Effector memory CD8-positive, alpha-beta T cell (primary cell): ENCODE results near the gene ATXN10.

Source experiments
- ATAC-seq: fragments of 150-1000 bp; cut with Tn5 transposase; replicated peaks from 2 replicates; pipeline ENCODE4 v1.10.0; 2021; ENCODE audit warnings: mild to moderate bottlenecking, moderate library complexity
- DNase-seq, 3 experiments: peaks; one replicate each; pipeline ENCODE4 v3.0.0; 2021
- H3K27ac Mint-ChIP-seq, 2 donors: one replicate each; pipeline ENCODE4 v1.8.0; 2022; ENCODE audit warnings: mild to moderate bottlenecking in 2 of 2, mixed read lengths in 2 of 2, moderate library complexity in 2 of 2
- H3K27me3 Mint-ChIP-seq, 2 donors: one replicate each; pipeline ENCODE4 v1.8.0; 2022; ENCODE audit warnings: mixed read lengths in 2 of 2
- H3K36me3 Mint-ChIP-seq: one replicate; pipeline ENCODE4 v1.8.0; 2022; ENCODE audit warnings: mild to moderate bottlenecking, moderate library complexity, mixed read lengths; ENCODE audit not compliant: insufficient read depth
- H3K4me1 Mint-ChIP-seq, 2 donors: one replicate each; pipeline ENCODE4 v1.8.0; 2022; ENCODE audit warnings: low read depth in 2 of 2, mixed read lengths in 2 of 2
- H3K4me3 Mint-ChIP-seq, 2 donors: one replicate each; pipeline ENCODE4 v1.8.0; 2022; ENCODE audit warnings: mild to moderate bottlenecking in 2 of 2, mixed read lengths in 2 of 2, moderate library complexity in 2 of 2
- H3K9me3 Mint-ChIP-seq, 2 donors: one replicate each; pipeline ENCODE4 v1.8.0; 2022; ENCODE audit warnings: mixed read lengths in 2 of 2

ATXN10 gene

DNA sequence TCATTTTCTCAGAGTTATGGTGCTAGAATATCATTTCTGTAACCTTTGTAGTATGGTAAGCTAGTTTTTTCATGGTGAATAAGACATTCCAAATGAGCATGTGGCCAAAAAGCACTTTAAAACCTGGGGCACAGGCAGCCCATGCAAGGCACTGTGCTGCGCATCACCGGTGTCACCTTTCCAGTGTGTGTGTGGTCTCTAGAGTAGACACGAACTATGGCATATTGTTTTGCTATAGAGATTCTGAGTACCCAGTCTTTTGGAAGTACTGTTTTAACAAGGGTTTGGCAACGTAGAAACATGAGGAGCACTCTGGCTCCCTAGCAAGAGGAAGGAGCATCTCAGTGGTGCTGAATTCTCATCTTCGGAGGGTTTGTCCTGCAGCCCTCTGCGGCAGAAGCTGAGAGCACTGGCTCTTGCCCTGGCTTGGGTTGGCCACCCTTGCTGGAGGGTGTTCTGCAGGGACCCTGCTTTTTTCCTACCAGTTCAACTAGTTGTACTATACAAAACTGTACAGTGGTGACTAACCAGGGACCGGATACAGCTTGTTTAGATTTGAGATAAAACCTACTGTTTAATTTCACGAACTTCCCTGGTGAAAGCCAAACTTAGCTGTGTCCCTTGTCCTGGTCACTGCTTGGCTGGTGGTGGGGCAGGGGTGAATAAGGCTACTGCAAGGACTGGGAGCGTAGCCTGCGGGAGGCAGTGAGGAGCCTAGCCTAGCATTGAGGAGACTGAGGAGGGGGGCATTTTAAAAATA, 135.7 kb downstream of the ATXN10 start:
- DNase-seq (no peak), ATAC-seq (no peak)
- Mint-ChIP-seq H3K4me1 (peaks cover 2 to 4% of the 10 kb centered on the region in 2 donors), H3K27ac (no peak overlapping the region), H3K4me3 (no peak overlapping the region), H3K27me3 (no peaks in the 10 kb centered on the region), H3K9me3 (no peaks in the 10 kb centered on the region), H3K36me3 (peaks cover 18% of the 10 kb centered on the region)

DNA sequence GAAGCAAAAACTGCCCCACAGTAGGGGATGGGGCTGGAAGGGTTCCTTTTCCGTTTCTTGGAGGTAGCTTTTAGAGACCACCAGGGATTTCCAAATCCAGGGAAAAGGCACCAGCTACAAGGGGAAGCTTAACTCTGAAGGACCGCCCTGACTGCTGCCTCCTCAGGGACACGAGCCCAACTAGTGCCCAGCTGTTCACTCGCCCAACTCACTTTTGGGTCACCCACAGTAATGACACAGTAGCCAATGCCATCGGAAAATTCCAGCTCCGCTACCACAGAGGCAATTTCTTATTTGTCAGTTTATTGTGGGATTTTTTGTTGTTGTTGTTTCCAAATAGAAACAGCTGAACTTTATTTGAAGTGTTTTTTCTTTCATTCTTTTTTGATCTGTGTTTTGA, 141.3 kb downstream of the ATXN10 start:
- Mint-ChIP-seq H3K27ac (no peak overlapping the region), H3K9me3 (no peaks in the 10 kb centered on the region), H3K27me3 (no peaks in the 10 kb centered on the region), H3K4me3 (no peak overlapping the region), H3K36me3 (peaks cover 30% of the 10 kb centered on the region), H3K4me1 (peaks cover 0 to 2% of the 10 kb centered on the region in 2 donors)
- no peak for ATAC-seq
- no peak for DNase-seq

DNA sequence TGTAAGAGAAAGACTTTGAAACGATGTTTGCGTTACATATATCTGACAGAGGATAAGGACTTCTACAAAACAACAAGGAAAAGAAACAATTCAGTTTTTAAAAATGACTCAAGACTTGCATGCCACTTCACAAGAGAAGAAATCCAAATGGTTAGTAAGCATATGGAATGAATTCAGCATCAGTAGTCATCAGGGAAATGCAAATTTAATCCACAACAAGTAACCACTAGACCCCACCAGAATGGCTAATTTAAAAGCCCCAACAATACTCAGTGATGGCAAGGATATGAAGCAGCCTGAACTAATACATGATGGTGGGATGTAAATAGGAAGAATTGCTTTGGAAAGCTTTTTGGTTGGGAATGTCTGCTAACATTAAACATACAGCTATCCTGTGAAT, 142.6 kb downstream of the ATXN10 start:
- DNase-seq, result no peak
- Mint-ChIP-seq H3K27ac (no peak overlapping the region), H3K4me3 (no peak overlapping the region), H3K36me3 (peaks cover 27% of the 10 kb centered on the region), H3K9me3 (no peaks in the 10 kb centered on the region), H3K4me1 (peaks cover 0 to 2% of the 10 kb centered on the region in 2 donors), H3K27me3 (no peaks in the 10 kb centered on the region)
- no peak for ATAC-seq

DNA sequence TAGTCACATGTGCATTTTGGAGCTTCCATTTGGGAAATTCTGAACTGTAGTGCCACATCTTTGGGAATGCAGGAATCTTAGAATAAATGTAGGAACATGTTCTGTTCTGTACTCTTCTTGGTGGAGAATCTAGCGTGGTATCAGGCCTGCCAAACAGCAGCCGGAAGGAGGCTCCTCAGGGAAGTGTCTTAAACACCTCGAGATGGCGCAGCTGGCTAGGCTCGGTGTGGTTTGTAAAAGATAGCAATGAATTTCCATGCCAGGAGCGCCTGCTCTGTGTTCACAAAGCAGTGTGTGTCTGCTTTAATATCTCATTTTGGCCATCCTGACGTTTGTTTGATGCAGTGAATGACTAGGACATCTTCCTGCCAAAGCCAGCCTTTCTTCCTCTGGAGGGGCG, 145.1 kb downstream of the ATXN10 start:
- peaks cover 2 to 4% of the 10 kb centered on the region in 2 donors for H3K4me1 Mint-ChIP-seq
- H3K27me3 Mint-ChIP-seq, result no peaks in the 10 kb centered on the region
- no peak for ATAC-seq
- no peak for DNase-seq
- no peak overlapping the region for H3K4me3 Mint-ChIP-seq
- H3K27ac Mint-ChIP-seq, result no peak overlapping the region
- H3K36me3 Mint-ChIP-seq, result peaks cover 28% of the 10 kb centered on the region
- no peaks in the 10 kb centered on the region for H3K9me3 Mint-ChIP-seq

DNA sequence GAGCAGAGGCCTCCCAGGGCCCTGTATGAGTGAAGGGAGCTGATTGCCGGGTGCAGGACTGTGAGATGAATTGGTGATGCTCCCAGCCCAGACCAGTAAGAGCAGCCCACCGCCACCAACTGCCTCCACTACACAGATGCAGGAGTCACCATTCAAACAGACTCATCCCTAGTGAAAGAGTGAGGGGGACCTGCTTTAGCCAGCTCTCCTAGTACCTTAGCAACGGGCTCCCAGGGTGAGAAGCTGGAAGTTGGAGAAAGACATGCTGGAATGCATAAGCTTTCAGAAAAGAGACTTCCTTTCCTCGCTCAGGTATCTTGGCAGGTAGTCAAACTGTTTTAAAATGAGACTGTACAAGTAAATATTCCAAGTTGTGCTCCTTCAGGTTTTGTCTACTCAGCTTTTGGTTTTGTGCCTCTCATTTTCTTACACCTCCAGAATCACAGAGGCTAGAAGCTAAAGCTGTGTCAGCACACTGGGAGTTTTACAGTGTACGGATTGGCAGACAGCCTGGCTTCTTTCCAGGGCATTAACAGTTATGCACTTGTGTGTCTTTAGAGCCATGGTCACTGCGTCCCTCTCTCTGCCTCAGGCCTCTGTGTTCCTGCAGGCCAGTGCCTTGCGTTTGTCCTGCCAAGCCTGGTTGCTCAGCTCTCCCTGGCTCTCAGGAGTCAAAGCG, 146.2 kb downstream of the ATXN10 start:
- H3K4me3 Mint-ChIP-seq, result no peak overlapping the region
- H3K4me1 Mint-ChIP-seq, result peaks cover 2 to 7% of the 10 kb centered on the region in 2 donors
- no peaks in the 10 kb centered on the region for H3K9me3 Mint-ChIP-seq
- H3K36me3 Mint-ChIP-seq, result peaks cover 24% of the 10 kb centered on the region
- ATAC-seq (no peak), DNase-seq (no peak)
- H3K27me3 Mint-ChIP-seq, result no peaks in the 10 kb centered on the region
- H3K27ac Mint-ChIP-seq, result peak overlapping the region in 1 of 2 donors; percentile 46

DNA sequence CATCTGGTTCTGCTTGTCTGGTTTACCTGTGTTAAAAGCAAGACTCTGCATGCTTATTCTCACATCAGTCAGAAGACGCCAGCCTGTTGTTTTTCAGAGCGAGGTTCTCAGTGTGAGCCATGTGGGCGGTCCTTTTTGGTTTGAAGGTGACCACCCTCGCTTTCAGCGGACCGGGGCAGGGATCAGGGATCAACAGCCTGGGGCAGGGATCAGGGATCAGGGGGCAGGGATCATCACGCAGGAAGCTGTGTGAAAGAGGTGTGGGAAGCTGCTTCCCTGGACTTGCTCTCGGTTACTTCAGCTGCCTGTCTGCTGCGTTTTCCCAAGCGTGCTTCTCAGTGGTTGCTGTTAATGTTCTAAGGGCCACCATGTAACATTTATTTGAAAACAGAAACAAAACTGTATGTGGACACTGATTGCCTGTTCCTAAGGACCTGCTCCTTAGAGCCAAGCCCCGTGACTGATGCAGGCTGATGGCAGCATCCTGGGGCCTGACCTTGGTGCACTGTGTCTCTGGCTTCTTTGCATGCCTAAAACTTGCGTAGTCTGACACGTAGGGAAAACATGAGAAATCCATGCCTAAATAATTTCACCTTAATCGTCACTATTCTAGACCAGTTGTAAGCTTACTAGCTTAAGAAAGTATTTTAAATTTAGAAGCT, 146.9 kb downstream of the ATXN10 start:
- no peak overlapping the region for H3K4me3 Mint-ChIP-seq
- no peaks in the 10 kb centered on the region for H3K27me3 Mint-ChIP-seq
- peak overlapping the region in 1 of 2 donors; percentile 46 for H3K27ac Mint-ChIP-seq
- H3K4me1 Mint-ChIP-seq, result peaks cover 2 to 7% of the 10 kb centered on the region in 2 donors
- DNase-seq, result no peak
- peaks cover 24% of the 10 kb centered on the region for H3K36me3 Mint-ChIP-seq
- ATAC-seq, result no peak
- H3K9me3 Mint-ChIP-seq, result no peaks in the 10 kb centered on the region

DNA sequence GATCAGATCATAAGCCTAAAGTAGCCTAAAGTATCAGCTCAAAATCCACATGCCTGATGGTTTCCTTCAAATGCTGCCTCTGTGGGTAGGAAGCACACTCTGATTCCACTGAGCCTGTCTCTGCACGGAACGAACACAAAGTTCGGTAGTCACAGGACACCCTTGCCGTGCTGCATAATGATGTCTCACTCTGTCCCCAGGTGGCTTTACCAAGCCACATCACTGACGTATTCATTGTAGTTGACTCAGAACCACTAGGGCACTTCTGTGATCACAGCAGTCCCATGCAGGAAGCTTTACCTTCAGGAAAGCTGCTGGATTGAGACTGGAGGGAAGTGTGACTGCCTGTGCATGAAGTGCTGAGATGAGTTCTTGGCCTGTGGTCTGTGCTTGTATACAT, 147.7 kb downstream of the ATXN10 start:
- Mint-ChIP-seq H3K36me3 (peaks cover 22% of the 10 kb centered on the region), H3K27ac (no peak overlapping the region), H3K4me3 (no peak overlapping the region), H3K9me3 (no peaks in the 10 kb centered on the region), H3K4me1 (peaks cover 2 to 7% of the 10 kb centered on the region in 2 donors), H3K27me3 (no peaks in the 10 kb centered on the region)
- no peak for DNase-seq
- no peak for ATAC-seq

DNA sequence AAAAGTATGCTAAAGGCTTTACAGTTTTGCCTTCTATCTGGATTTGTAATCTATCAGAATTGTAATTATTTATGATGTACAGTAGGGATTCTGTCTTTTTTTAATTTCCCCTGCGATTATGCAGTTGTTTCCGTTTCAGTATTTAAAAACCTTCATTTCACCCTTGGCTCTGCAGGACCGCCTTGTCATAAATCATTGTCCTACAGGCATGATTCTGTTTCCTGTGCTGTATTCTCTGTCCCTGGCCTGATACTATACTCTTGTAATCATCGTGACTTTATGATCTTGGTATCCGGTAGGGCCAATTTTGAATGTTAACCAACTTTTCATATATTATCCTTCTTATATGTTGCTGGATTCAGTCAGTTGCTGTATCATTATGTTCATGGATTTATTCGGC, 151.7 kb downstream of the ATXN10 start:
- no peaks in the 10 kb centered on the region for H3K9me3 Mint-ChIP-seq
- no peak for ATAC-seq
- peaks cover 0 to 7% of the 10 kb centered on the region in 2 donors for H3K4me1 Mint-ChIP-seq
- no peaks in the 10 kb centered on the region for H3K27me3 Mint-ChIP-seq
- peaks cover 6% of the 10 kb centered on the region for H3K36me3 Mint-ChIP-seq
- DNase-seq, result no peak
- H3K4me3 Mint-ChIP-seq, result no peak overlapping the region
- H3K27ac Mint-ChIP-seq, result no peak overlapping the region

DNA sequence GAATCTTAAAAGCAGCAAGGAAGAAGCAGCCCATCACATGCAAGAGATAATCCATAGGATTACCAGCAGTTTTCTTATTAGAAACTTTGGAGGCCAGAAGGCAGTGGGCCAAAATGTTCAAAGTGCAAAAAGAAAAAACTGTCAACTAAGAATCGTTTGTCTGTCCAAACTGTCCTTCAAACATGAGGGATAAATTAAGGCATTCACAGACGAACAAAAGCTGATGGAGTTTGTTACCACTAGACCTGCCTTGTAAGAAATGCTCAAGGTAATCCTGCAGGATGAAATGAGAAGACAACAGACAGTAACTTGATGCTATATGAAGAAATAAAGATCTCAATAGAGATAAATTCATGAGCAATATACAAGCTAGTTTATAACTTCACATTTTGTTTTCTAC, 154.9 kb downstream of the ATXN10 start:
- H3K27me3 Mint-ChIP-seq, result no peaks in the 10 kb centered on the region

DNA sequence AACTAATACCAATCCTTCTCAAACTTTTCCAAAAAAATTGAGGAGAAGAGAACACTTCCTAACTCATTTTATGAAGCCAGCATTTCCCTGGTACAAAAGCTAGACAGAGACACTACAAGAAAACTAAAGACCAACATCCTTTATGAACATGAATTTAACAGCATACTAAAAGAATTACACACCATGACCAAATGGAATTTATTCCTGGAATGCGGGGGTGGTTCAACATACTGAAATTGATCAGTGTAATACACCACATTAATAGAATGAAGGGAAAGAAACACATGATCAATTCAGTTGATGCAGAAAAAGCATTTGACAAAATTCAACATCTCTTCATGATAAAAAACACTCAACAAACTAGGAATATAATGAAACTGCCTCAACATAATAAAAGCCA, 157.2 kb downstream of the ATXN10 start:
- Mint-ChIP-seq H3K27ac (peak overlapping the region in 1 of 2 donors; percentile 9), H3K27me3 (no peaks in the 10 kb centered on the region), H3K4me3 (no peak overlapping the region), H3K9me3 (no peaks in the 10 kb centered on the region), H3K36me3 (no peaks in the 10 kb centered on the region), H3K4me1 (no peaks in the 10 kb centered on the region)
- DNase-seq, result no peak
- no peak for ATAC-seq

More for the DNA sequence above, 154.9 kb downstream of the ATXN10 start:
- DNase-seq (no peak), ATAC-seq (no peak)
- H3K27ac Mint-ChIP-seq, result no peak overlapping the region
- no peak overlapping the region for H3K4me3 Mint-ChIP-seq
- H3K4me1 Mint-ChIP-seq, result peaks cover 0 to 4% of the 10 kb centered on the region in 2 donors
- no peaks in the 10 kb centered on the region for H3K9me3 Mint-ChIP-seq
- H3K36me3 Mint-ChIP-seq, result peaks cover 2% of the 10 kb centered on the region

DNA sequence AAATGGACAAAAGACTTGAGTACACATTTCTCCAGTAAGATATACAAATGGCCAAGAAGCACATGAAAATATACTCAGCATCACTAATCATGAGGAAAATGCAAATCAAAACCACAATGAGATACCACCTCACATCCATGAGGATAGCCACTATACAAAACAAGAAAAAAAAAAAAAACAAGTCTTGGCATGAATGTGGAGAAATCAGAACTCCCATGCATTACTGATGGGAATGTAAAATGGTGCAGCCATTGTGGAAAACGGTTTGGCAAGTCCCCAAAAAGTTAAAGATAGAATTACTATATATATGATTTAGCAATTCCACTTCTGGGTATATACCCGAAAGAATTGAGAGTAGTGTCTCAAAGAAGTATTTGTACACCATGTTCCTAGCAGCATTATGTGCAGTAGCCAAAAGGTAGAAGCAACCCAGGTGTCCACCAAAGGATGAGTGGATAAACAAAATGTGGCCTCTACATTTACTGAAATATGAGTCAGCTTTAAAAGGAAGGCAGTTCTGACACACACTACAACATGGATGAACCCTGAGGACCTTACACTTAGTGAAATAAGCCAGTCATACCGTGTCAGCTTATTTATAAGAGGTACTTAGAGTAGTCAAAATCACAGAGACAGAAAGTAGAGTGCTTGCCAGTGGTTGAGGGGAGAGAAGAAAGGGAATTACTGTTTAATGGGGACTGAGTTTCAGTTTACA, 159.1 kb downstream of the ATXN10 start:
- Mint-ChIP-seq H3K27me3 (no peaks in the 10 kb centered on the region), H3K27ac (peak overlapping the region in 1 of 2 donors; percentile 41), H3K4me3 (no peak overlapping the region), H3K4me1 (no peaks in the 10 kb centered on the region), H3K9me3 (no peaks in the 10 kb centered on the region), H3K36me3 (no peaks in the 10 kb centered on the region)
- ATAC-seq (no peak), DNase-seq (no peak)

DNA sequence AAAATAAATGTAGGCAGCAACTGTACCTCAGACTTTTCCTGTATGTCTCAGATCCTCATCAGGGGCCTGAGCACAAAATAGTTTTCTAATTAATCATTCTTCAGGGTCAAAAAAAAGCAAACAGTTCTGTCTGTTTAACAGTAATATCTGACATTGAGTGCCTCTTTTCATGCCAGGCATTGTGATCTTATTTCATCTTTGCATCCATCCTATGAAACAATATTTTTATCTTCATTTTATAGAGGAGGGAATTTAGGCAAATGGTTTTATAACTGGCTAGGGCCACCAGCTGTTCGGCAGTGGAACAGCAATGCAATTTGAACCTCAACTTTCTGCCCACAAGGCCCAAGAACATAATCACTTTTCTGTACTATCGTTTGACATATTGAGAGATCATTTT, 159.8 kb downstream of the ATXN10 start:
- DNase-seq (no peak), ATAC-seq (no peak)
- H3K4me1 Mint-ChIP-seq, result peaks cover 0 to 2% of the 10 kb centered on the region in 2 donors
- H3K27ac Mint-ChIP-seq, result peak overlapping the region in 1 of 2 donors; percentile 41
- H3K27me3 Mint-ChIP-seq, result no peaks in the 10 kb centered on the region
- no peak overlapping the region for H3K4me3 Mint-ChIP-seq
- H3K9me3 Mint-ChIP-seq, result no peaks in the 10 kb centered on the region
- no peaks in the 10 kb centered on the region for H3K36me3 Mint-ChIP-seq

DNA sequence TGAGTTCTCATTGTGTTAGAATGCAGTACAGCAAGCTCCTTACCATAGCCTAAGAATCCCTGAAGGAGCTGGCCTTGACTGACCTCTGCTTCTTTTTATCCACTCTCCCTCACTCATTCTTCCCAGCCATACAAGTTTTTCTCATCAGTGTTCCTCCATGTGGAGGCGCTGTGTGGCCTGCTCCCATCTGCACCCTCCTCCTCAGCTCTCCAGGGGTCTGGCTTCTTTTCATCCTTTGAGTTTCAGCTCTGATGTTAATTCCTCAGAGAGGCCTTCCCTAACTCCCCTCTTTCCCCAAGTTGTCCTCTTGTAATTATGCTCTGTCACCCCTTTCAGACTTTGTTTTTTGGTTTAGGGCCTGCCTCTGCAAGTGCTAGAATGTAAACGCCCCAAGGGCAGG, 160.5 kb downstream of the ATXN10 start:
- no peaks in the 10 kb centered on the region for H3K9me3 Mint-ChIP-seq
- DNase-seq (no peak), ATAC-seq (no peak)
- peaks cover 1% of the 10 kb centered on the region for H3K36me3 Mint-ChIP-seq
- H3K4me1 Mint-ChIP-seq, result peaks cover 0 to 2% of the 10 kb centered on the region in 2 donors
- peak overlapping the region in 1 of 2 donors; percentile 1 for H3K27ac Mint-ChIP-seq
- H3K4me3 Mint-ChIP-seq, result no peak overlapping the region
- no peaks in the 10 kb centered on the region for H3K27me3 Mint-ChIP-seq
